HG03039 (cell line): Measurements from ENCODE around the gene RBM18.

Source experiments
- ATAC-seq: cut with Tn5 transposase; IDR thresholded peaks from one replicate; pipeline ENCODE4 v1.9.1; 2021; ENCODE audit warnings: mild to moderate bottlenecking, moderate library complexity; ENCODE audit not compliant: unreplicated experiment

RBM18 gene

GRCh38 chr9:122261469-122261881, 3.2 kb downstream of the RBM18 start:
- ATAC-seq = no peak

- ATAC-seq = no peak
Observed at GRCh38 chr9:122258886-122259415, 5.7 kb downstream of the RBM18 start.

DNA sequence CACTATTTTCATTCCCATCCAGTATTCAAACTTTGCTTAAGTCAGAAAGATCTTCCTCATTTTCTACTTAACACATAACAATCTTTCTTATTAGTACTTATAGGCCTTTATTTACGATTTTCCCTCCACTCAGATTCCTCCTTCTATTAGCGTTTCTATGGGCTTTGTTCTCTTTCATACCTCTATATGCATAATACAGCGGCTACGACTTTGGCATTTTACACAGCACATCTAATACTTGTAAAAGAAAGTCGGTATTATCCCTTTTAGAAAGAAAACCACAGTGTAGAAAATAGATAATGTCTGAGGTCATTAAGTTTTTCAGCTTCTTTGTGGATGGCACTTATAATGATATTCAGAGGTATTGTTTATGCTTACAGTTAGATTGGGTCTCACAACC, 8.4 kb downstream of the RBM18 start:
- no peak for ATAC-seq

DNA sequence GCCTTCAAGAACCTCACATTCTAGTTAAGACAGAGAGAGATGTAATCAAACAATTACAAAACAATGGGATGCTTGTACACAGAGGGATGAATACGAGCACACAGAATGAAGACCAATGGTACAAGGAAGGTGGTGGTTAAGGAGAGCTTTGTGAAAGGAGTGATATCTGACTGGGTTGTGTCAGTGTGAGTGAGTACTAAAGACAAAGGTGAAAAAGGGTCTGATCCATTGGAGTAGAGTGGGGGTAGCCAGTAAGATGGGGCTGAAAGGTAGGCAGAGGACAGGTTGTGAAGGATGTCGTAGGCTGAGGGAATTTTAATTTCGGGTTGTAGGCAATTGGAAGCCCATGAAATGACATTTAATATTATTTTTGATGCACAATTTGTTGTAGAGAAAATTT, 9.9 kb downstream of the RBM18 start:
- ATAC-seq = no peak

- no peak for ATAC-seq
Observed at GRCh38 chr9:122252796-122253195, 11.8 kb downstream of the RBM18 start.

- ATAC-seq = no peak
Observed at GRCh38 chr9:122251351-122251750, 13.3 kb downstream of the RBM18 start.

- ATAC-seq = no peak
Observed at GRCh38 chr9:122248448-122248865, 16.2 kb downstream of the RBM18 start.

GRCh38 chr9:122246666-122247065, 18.0 kb downstream of the RBM18 start:
- no peak for ATAC-seq

DNA sequence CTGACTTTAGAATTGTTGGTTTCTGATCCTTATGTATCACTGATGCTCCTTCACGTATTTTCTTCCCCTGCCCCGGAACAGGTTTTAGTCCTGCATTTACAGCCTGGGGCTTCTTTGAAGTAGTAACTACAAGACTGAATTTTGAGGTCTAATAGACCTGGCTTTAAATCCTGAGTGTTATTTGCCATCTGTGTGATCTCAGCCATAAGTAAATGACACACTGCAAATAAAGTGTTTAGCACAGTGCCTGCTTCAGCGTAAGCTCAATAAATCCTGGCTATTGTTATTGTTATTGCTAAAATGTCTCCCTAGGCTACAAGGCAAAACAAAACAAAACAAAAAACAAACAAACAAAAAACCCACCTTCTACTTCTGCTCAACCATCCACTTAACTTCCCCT, 20.3 kb downstream of the RBM18 start:
- no peak for ATAC-seq

GRCh38 chr9:122239722-122240121, 24.9 kb downstream of the RBM18 start:
- ATAC-seq = no peak

- ATAC-seq = no peak
Observed at GRCh38 chr9:122236681-122237080, 28.0 kb downstream of the RBM18 start.

GRCh38 chr9:122234022-122234748, 30.5 kb downstream of the RBM18 start:
- no peak for ATAC-seq

DNA sequence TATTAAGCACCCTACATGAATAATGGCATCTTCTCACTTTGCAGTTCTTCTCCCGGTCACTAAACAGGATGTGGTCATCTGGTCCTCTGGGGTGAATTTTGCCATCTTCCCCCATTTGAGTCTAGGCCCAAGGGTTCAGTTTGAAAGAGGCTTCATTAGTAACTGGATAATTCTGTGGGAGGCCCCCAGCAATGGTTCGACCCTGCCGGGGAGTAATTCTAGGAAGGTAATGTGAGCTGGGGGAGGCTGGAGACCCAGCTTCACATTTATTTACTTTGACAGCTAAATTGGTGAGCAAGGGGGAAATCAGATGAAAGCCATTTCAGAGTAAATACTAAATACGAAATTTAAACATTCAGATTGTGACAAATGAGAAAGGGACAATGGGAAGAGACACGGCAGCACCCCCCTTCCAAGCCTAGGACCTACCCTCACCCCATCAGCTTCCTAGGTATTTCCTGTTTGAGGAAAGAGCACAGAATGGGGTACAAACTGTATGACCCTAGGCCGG, 31.8 kb downstream of the RBM18 start:
- ATAC-seq = no peak

- no peak for ATAC-seq
Observed at GRCh38 chr9:122229485-122229837, 35.2 kb downstream of the RBM18 start.

DNA sequence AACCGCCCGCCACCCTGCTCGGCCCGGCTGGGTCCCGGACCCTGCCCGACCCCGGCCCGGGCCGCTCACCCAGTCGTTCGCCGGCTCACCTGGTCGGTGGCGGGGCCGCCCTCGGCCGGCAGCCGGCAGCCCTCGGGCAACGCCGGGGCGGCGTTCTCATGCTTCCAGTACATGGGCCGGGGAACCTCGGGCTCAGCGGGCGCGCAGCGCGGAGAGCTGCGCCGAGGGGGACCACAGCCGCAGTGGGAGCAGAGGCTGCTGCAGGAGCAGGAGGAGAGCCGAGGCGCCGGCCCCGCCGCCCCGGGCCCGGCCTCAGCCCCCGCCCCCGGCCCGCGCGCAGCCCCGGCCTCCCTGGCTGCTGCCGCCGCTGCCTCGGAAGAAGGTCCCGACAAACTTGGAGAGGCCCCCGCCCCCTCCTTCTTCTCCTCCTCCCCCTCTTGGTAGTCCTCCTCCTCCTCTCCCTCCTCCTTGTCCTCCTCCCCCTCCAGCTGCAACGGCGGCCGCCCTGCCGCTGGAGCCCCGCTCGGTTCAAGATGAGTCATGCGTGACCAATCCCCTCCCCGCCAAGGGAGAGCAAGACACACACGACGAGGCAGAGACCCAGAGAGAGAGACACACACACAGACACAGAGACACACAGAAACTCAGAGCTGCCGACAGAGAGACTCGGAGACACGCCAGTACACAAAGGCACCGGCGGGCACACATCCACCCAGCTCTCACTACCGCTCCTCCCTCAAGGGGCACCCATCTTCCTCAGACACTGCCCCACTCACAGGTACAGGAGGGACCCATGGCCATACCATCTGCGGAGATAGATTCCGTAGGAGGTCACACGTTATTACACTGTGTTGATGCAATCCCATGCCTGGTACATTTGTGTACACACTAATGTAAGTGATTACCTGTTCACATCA, 35.8 kb downstream of the RBM18 start, which contains the start of gene LHX6:
TSS of gene LHX6 (minus strand) at position 390 of the 917 bp plus-strand sequence. CDS start at position 173, 217 bp downstream.
- ATAC-seq = no peak

- no peak for ATAC-seq
Observed at GRCh38 chr9:122228191-122228567, 36.5 kb downstream of the RBM18 start.

GRCh38 chr9:122227575-122227900, 37.1 kb downstream of the RBM18 start:
- ATAC-seq = no peak

- ATAC-seq = no peak
Observed at GRCh38 chr9:122226758-122227574, 37.7 kb downstream of the RBM18 start.

- no peak for ATAC-seq
Observed at GRCh38 chr9:122226142-122226757, 38.4 kb downstream of the RBM18 start.
